ENCODE results near the gene MAP1S. TPM values are rescaled to one million over a fixed set of nuclear protein-coding genes. Genes with fewer than 3 reads are reported as not detected.

Gene MAP1S
- total and polyA plus RNA-seq, 2 of the 13 experiments (the other 11 are each of a cell fraction or from before 2014, with no cell fraction given): 3.8 to 7.3 TPM

DNA sequence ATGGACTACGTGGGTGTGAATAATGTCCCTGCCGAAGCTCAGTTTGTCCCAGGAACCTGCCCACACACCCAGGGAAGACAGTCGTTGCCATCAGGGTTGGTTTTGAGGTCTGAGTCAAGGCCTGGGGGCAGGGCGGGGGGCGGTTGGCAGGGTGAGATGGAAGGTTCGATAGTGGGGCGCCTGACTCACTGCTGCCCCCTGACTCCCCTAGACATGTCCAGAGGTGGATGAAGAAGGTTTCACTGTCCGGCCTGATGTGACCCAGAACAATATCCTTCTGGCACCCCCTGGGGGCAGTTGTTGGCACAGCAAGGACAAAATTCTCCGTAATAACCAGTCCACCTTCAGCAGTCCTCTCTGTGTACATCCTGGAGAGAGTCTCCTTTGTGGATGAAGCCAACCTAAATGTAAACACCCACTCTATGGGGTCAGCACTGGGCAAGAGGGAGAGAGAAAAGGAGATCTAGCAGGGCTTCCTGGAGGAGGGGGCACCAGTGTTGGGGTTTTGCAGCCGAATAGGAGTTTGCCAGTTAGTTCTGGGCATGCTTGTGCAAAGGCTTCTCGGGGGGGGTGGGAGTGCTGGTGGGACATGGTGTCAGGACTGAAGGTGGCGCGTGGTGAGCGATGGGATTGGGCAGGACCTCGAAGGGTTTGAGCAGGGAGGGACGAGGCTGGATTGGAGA, 56.1 kb downstream of the MAP1S start:
- Histone ChIP-seq H3K4me3 (replicated peaks in 1 of 3; ENCODE audit: insufficient read depth in 1 of 3, low read depth in 2 of 3, low read length in 3 of 3) (no peak overlapping the region), H3K4me1 (ENCODE audit: insufficient read depth, low read length) (peaks cover 8% of the 10 kb centered on the region; the same call in 1 of the 2 replicates), H3K4me2 (ENCODE audit: low read depth, low read length) (no peak overlapping the region), H3K27me3 (ENCODE audit: control insufficient read depth in 1 of 2, insufficient read depth in 2 of 2, low read length in 2 of 2) (no peaks in the 10 kb centered on the region), H3K36me3 (replicated peaks in 1 of 2; ENCODE audit: control insufficient read depth in 1 of 2, insufficient read depth in 2 of 2, low read length in 2 of 2) (no peaks in the 10 kb centered on the region), H3K9me3 (ENCODE audit: low read length) (no peaks in the 10 kb centered on the region), H3K79me2 (ENCODE audit: insufficient read depth, low read length) (no peaks in the 10 kb centered on the region), H2AFZ (ENCODE audit: low read length) (no peak overlapping the region), H3K27ac (ENCODE audit: extremely low read length, insufficient read depth, low read length) (no peak overlapping the region), H4K20me1 (ENCODE audit: insufficient read depth, low read length) (no peaks in the 10 kb centered on the region), H3K9ac (ENCODE audit: insufficient read depth, low read depth, low read length) (no peak overlapping the region)
- ATAC-seq: peak; percentile 79
- FAIRE-seq: peak; percentile 88
- DNase-seq (ENCODE audit: low spot score): peak; percentile 64
- intact Hi-C loops (cut with micrococcal nuclease; ENCODE audit: unreplicated experiment) (loop anchor here (1.0 kb wide), 1 partner anchor 80 kb away; no protein-coding TSS in a partner anchor), in situ Hi-C loops (cut with HindIII; ENCODE audit: extremely low pct_ligation_motif_present, low pct_unique_long_range_greater_than_20kb) (no loop called here)
- WGBS (ENCODE audit: low lambda C conversion rate): 45% methylated on average over 14 of the region's 16 CpGs
- ChIA-PET POLR2A (no interaction called here), CTCF (ENCODE audit: low intra/inter-chr PET ratio, low total read pairs) (interaction anchor here (0.9 to 2.2 kb wide), 2 partner anchors 10 to 71 kb away, joined by 4 to 13 read pairs; no protein-coding TSS in a partner anchor)
- BruUV-seq (replicated peaks): no TSS peak
- TF ChIP-seq, protein P1, sequence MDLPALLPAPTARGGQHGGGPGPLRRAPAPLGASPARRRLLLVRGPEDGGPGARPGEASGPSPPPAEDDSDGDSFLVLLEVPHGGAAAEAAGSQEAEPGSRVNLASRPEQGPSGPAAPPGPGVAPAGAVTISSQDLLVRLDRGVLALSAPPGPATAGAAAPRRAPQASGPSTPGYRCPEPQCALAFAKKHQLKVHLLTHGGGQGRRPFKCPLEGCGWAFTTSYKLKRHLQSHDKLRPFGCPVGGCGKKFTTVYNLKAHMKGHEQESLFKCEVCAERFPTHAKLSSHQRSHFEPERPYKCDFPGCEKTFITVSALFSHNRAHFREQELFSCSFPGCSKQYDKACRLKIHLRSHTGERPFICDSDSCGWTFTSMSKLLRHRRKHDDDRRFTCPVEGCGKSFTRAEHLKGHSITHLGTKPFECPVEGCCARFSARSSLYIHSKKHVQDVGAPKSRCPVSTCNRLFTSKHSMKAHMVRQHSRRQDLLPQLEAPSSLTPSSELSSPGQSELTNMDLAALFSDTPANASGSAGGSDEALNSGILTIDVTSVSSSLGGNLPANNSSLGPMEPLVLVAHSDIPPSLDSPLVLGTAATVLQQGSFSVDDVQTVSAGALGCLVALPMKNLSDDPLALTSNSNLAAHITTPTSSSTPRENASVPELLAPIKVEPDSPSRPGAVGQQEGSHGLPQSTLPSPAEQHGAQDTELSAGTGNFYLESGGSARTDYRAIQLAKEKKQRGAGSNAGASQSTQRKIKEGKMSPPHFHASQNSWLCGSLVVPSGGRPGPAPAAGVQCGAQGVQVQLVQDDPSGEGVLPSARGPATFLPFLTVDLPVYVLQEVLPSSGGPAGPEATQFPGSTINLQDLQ (CRISPR knock-in tag; IDR thresholded peaks at IDR 0.05): no peak
- TF ChIP-seq, protein P2, sequence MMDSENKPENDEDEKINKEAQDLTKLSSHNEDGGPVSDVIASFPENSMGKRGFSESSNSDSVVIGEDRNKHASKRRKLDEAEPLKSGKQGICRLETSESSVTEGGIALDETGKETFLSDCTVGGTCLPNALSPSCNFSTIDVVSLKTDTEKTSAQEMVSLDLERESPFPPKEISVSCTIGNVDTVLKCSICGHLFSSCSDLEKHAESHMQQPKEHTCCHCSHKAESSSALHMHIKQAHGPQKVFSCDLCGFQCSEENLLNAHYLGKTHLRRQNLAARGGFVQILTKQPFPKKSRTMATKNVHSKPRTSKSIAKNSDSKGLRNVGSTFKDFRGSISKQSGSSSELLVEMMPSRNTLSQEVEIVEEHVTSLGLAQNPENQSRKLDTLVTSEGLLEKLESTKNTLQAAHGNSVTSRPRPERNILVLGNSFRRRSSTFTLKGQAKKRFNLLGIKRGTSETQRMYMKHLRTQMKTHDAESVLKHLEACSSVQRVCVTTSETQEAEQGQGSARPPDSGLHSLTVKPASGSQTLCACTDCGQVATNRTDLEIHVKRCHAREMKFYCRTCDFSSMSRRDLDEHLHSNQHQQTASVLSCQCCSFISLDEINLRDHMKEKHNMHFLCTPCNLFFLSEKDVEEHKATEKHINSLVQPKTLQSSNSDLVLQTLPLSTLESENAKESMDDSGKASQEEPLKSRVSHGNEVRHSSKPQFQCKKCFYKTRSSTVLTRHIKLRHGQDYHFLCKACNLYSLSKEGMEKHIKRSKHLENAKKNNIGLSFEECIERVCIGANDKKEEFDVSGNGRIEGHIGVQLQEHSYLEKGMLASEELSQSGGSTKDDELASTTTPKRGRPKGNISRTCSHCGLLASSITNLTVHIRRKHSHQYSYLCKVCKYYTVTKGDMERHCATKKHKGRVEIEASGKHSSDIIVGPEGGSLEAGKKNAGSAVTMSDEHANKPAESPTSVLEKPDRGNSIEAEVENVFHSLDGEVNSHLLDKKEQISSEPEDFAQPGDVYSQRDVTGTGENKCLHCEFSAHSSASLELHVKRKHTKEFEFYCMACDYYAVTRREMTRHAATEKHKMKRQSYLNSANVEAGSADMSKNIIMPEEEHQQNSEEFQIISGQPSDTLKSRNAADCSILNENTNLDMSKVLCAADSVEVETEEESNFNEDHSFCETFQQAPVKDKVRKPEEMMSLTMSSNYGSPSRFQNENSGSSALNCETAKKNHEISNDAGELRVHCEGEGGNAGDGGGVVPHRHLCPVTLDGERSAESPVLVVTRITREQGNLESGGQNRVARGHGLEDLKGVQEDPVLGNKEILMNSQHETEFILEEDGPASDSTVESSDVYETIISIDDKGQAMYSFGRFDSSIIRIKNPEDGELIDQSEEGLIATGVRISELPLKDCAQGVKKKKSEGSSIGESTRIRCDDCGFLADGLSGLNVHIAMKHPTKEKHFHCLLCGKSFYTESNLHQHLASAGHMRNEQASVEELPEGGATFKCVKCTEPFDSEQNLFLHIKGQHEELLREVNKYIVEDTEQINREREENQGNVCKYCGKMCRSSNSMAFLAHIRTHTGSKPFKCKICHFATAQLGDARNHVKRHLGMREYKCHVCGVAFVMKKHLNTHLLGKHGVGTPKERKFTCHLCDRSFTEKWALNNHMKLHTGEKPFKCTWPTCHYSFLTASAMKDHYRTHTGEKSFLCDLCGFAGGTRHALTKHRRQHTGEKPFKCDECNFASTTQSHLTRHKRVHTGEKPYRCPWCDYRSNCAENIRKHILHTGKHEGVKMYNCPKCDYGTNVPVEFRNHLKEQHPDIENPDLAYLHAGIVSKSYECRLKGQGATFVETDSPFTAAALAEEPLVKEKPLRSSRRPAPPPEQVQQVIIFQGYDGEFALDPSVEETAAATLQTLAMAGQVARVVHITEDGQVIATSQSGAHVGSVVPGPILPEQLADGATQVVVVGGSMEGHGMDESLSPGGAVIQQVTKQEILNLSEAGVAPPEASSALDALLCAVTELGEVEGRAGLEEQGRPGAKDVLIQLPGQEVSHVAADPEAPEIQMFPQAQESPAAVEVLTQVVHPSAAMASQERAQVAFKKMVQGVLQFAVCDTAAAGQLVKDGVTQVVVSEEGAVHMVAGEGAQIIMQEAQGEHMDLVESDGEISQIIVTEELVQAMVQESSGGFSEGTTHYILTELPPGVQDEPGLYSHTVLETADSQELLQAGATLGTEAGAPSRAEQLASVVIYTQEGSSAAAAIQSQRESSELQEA (CRISPR knock-in tag; IDR thresholded peaks at IDR 0.05; ENCODE audit: not compliant biosample characterization): no peak
- TF ChIP-seq MED1 (CRISPR knock-in tag; IDR thresholded peaks at IDR 0.05) (no peak), ZNF557 (CRISPR knock-in tag; IDR thresholded peaks at IDR 0.05) (no peak), RAD21 (CRISPR knock-in tag; IDR thresholded peaks at IDR 0.05) (peak; percentile 72)
- TF ChIP-seq, protein P3, sequence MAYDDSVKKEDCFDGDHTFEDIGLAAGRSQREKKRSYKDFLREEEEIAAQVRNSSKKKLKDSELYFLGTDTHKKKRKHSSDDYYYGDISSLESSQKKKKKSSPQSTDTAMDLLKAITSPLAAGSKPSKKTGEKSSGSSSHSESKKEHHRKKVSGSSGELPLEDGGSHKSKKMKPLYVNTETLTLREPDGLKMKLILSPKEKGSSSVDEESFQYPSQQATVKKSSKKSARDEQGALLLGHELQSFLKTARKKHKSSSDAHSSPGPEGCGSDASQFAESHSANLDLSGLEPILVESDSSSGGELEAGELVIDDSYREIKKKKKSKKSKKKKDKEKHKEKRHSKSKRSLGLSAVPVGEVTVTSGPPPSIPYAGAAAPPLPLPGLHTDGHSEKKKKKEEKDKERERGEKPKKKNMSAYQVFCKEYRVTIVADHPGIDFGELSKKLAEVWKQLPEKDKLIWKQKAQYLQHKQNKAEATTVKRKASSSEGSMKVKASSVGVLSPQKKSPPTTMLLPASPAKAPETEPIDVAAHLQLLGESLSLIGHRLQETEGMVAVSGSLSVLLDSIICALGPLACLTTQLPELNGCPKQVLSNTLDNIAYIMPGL (CRISPR knock-in tag; IDR thresholded peaks at IDR 0.05; ENCODE audit: borderline replicate concordance in 1 of 2, low read depth in 1 of 2): peak; percentile 19 to 39; a peak in 2 of 4 replicates
